ENCODE data around the gene DCST1.

DCST1 gene

GRCh38 chr1:155077758-155078445 is 44.3 kb downstream of the DCST1 start:
- Histone ChIP-seq H3K4me3 (ENCODE audit: low read depth, low read length) (no peak overlapping the region), H3K79me1 (ENCODE audit: low read length) (no peaks in the 10 kb centered on the region), H2BK120ac (ENCODE audit: insufficient read depth, low read length, poor library complexity) (no peak overlapping the region), H2BK12ac (ENCODE audit: low read length) (no peak overlapping the region), H3K4me1 (ENCODE audit: control insufficient read depth in 1 of 2, insufficient read depth in 2 of 2, low read length in 2 of 2) (peaks cover 17 to 29% of the 10 kb centered on the region in 2 experiments), H2AK5ac (ENCODE audit: low read length) (no peak overlapping the region), H3K9me3 (ENCODE audit: insufficient read depth, low read depth, low read length) (peaks cover 6% of the 10 kb centered on the region), H3K18ac (ENCODE audit: low read length) (no peak overlapping the region), H3K14ac (ENCODE audit: low read length) (no peak overlapping the region), H2BK5ac (ENCODE audit: low read depth, low read length, poor library complexity) (no peak overlapping the region), H3K9ac (ENCODE audit: low read length) (no peak overlapping the region), H4K8ac (ENCODE audit: low read depth, low read length) (no peak overlapping the region), H3K4me2 (ENCODE audit: low read length) (no peak overlapping the region), H3K79me2 (ENCODE audit: control insufficient read depth, insufficient read depth, low read length, poor library complexity) (no peaks in the 10 kb centered on the region), H3K36me3 (ENCODE audit: control insufficient read depth in 1 of 2, insufficient read depth in 2 of 2, low read length in 2 of 2) (no peaks in the 10 kb centered on the region), H4K12ac (ENCODE audit: low read depth, low read length) (no peak overlapping the region), H3K27ac (ENCODE audit: low read depth, low read length) (no peak overlapping the region), H3K23ac (ENCODE audit: low read length) (no peak overlapping the region), H4K91ac (ENCODE audit: low read depth, low read length) (no peak overlapping the region), H3K4ac (ENCODE audit: low read depth, low read length) (no peak overlapping the region), H2AFZ (ENCODE audit: insufficient read depth, low read length, poor library complexity) (no peak overlapping the region), H3K27me3 (ENCODE audit: insufficient read depth, low read length) (peaks cover 46% of the 10 kb centered on the region)
- no CpG with 5 or more reads among the region's 4 CpGs for WGBS (ENCODE audit: extremely low coverage, insufficient coverage, insufficient read length)
- DNase-seq: no peak

GRCh38 chr1:155078469-155079209 is 45.0 kb downstream of the DCST1 start, which contains the start of gene EFNA3:
Gene EFNA3 (plus strand): TSS chr1:155078837. CDS start chr1:155078942, 105 bp downstream.
- H3K36me3 ChIP-seq (ENCODE audit: control insufficient read depth in 1 of 2, insufficient read depth in 2 of 2, low read length in 2 of 2): no peaks in the 10 kb centered on the region
- peak in 1 of 2 donors; percentile 57 for DNase-seq
- peak within 1 kb of the TSS; percentile 55 for H3K4me3 ChIP-seq (ENCODE audit: low read depth, low read length)
- peaks cover 49% of the 10 kb centered on the region for H3K27me3 ChIP-seq (ENCODE audit: insufficient read depth, low read length)
- H3K4me1 ChIP-seq (ENCODE audit: control insufficient read depth in 1 of 2, insufficient read depth in 2 of 2, low read length in 2 of 2): peaks cover 17 to 29% of the 10 kb centered on the region in 2 experiments
- H2BK5ac ChIP-seq (ENCODE audit: low read depth, low read length, poor library complexity): no peak within 1 kb of the TSS
- no peak within 1 kb of the TSS for H2AFZ ChIP-seq (ENCODE audit: insufficient read depth, low read length, poor library complexity)
- H3K9ac ChIP-seq (ENCODE audit: low read length): no peak within 1 kb of the TSS
- H3K4me2 ChIP-seq (ENCODE audit: low read length): peak within 1 kb of the TSS; percentile 79
- no peak within 1 kb of the TSS for H4K12ac ChIP-seq (ENCODE audit: low read depth, low read length)
- no peak within 1 kb of the TSS for H3K14ac ChIP-seq (ENCODE audit: low read length)
- H2BK120ac ChIP-seq (ENCODE audit: insufficient read depth, low read length, poor library complexity): no peak within 1 kb of the TSS
- H3K9me3 ChIP-seq (ENCODE audit: insufficient read depth, low read depth, low read length): peaks cover 6% of the 10 kb centered on the region
- H2AK5ac ChIP-seq (ENCODE audit: low read length): no peak within 1 kb of the TSS
- no CpG with 5 or more reads among the region's 59 CpGs for WGBS (ENCODE audit: extremely low coverage, insufficient coverage, insufficient read length)
- H3K79me2 ChIP-seq (ENCODE audit: control insufficient read depth, insufficient read depth, low read length, poor library complexity): no peaks in the 10 kb centered on the region
- H4K8ac ChIP-seq (ENCODE audit: low read depth, low read length): no peak within 1 kb of the TSS
- H3K27ac ChIP-seq (ENCODE audit: low read depth, low read length): no peak within 1 kb of the TSS
- H4K91ac ChIP-seq (ENCODE audit: low read depth, low read length): no peak within 1 kb of the TSS
- peak within 1 kb of the TSS; percentile 86 for H3K23ac ChIP-seq (ENCODE audit: low read length)
- H2BK12ac ChIP-seq (ENCODE audit: low read length): no peak within 1 kb of the TSS
- no peak within 1 kb of the TSS for H3K18ac ChIP-seq (ENCODE audit: low read length)
- no peak within 1 kb of the TSS for H3K4ac ChIP-seq (ENCODE audit: low read depth, low read length)
- no peaks in the 10 kb centered on the region for H3K79me1 ChIP-seq (ENCODE audit: low read length)

GRCh38 chr1:155079210-155079486 is 45.5 kb downstream of the DCST1 start:
- H3K9ac ChIP-seq (ENCODE audit: low read length): no peak overlapping the region
- H2BK120ac ChIP-seq (ENCODE audit: insufficient read depth, low read length, poor library complexity): no peak overlapping the region
- H3K27me3 ChIP-seq (ENCODE audit: insufficient read depth, low read length): peaks cover 51% of the 10 kb centered on the region
- no peaks in the 10 kb centered on the region for H3K36me3 ChIP-seq (ENCODE audit: control insufficient read depth in 1 of 2, insufficient read depth in 2 of 2, low read length in 2 of 2)
- no peak overlapping the region for H3K14ac ChIP-seq (ENCODE audit: low read length)
- no peak overlapping the region for H3K27ac ChIP-seq (ENCODE audit: low read depth, low read length)
- H3K9me3 ChIP-seq (ENCODE audit: insufficient read depth, low read depth, low read length): peaks cover 6% of the 10 kb centered on the region
- no peak overlapping the region for H4K12ac ChIP-seq (ENCODE audit: low read depth, low read length)
- no peak for DNase-seq
- H3K18ac ChIP-seq (ENCODE audit: low read length): no peak overlapping the region
- no peak overlapping the region for H4K91ac ChIP-seq (ENCODE audit: low read depth, low read length)
- no peak overlapping the region for H3K23ac ChIP-seq (ENCODE audit: low read length)
- H3K4me2 ChIP-seq (ENCODE audit: low read length): peak overlapping the region; percentile 79
- peaks cover 17 to 29% of the 10 kb centered on the region in 2 experiments for H3K4me1 ChIP-seq (ENCODE audit: control insufficient read depth in 1 of 2, insufficient read depth in 2 of 2, low read length in 2 of 2)
- no peak overlapping the region for H3K4ac ChIP-seq (ENCODE audit: low read depth, low read length)
- H3K79me1 ChIP-seq (ENCODE audit: low read length): no peaks in the 10 kb centered on the region
- no peak overlapping the region for H2BK12ac ChIP-seq (ENCODE audit: low read length)
- H4K8ac ChIP-seq (ENCODE audit: low read depth, low read length): no peak overlapping the region
- no peaks in the 10 kb centered on the region for H3K79me2 ChIP-seq (ENCODE audit: control insufficient read depth, insufficient read depth, low read length, poor library complexity)
- no CpG with 5 or more reads among the region's 10 CpGs for WGBS (ENCODE audit: extremely low coverage, insufficient coverage, insufficient read length)
- no peak overlapping the region for H2AFZ ChIP-seq (ENCODE audit: insufficient read depth, low read length, poor library complexity)
- no peak overlapping the region for H2BK5ac ChIP-seq (ENCODE audit: low read depth, low read length, poor library complexity)
- no peak overlapping the region for H2AK5ac ChIP-seq (ENCODE audit: low read length)
- peak overlapping the region; percentile 55 for H3K4me3 ChIP-seq (ENCODE audit: low read depth, low read length)

- Histone ChIP-seq H3K27me3 (ENCODE audit: insufficient read depth, low read length) (peaks cover 51% of the 10 kb centered on the region), H3K23ac (ENCODE audit: low read length) (peak overlapping the region; percentile 86), H3K79me2 (ENCODE audit: control insufficient read depth, insufficient read depth, low read length, poor library complexity) (no peaks in the 10 kb centered on the region), H3K14ac (ENCODE audit: low read length) (no peak overlapping the region), H2BK5ac (ENCODE audit: low read depth, low read length, poor library complexity) (no peak overlapping the region), H3K4me2 (ENCODE audit: low read length) (peak overlapping the region; percentile 79), H3K4me3 (ENCODE audit: low read depth, low read length) (no peak overlapping the region), H4K12ac (ENCODE audit: low read depth, low read length) (no peak overlapping the region), H3K4me1 (ENCODE audit: control insufficient read depth in 1 of 2, insufficient read depth in 2 of 2, low read length in 2 of 2) (peaks cover 21 to 32% of the 10 kb centered on the region in 2 experiments), H4K91ac (ENCODE audit: low read depth, low read length) (no peak overlapping the region), H2AFZ (ENCODE audit: insufficient read depth, low read length, poor library complexity) (no peak overlapping the region), H3K27ac (ENCODE audit: low read depth, low read length) (no peak overlapping the region), H3K36me3 (ENCODE audit: control insufficient read depth in 1 of 2, insufficient read depth in 2 of 2, low read length in 2 of 2) (no peaks in the 10 kb centered on the region), H3K4ac (ENCODE audit: low read depth, low read length) (no peak overlapping the region), H3K18ac (ENCODE audit: low read length) (no peak overlapping the region), H3K79me1 (ENCODE audit: low read length) (no peaks in the 10 kb centered on the region), H3K9me3 (ENCODE audit: insufficient read depth, low read depth, low read length) (peaks cover 8% of the 10 kb centered on the region), H4K8ac (ENCODE audit: low read depth, low read length) (no peak overlapping the region), H2BK12ac (ENCODE audit: low read length) (no peak overlapping the region), H2AK5ac (ENCODE audit: low read length) (no peak overlapping the region), H2BK120ac (ENCODE audit: insufficient read depth, low read length, poor library complexity) (no peak overlapping the region), H3K9ac (ENCODE audit: low read length) (no peak overlapping the region)
- no CpG with 5 or more reads among the region's 67 CpGs for WGBS (ENCODE audit: extremely low coverage, insufficient coverage, insufficient read length)
- DNase-seq: no peak
These were observed 46.1 kb downstream of the DCST1 start for GRCh38 chr1:155079487-155080311.
